HepG2 (cell line): ENCODE results near the gene PTCRA. TPM values are rescaled to one million over a fixed set of nuclear protein-coding genes. Genes with fewer than 3 reads are reported as not detected.

ENCODE experiments used
- ATAC-seq: fragments of 200-7000 bp; cut with Tn5 transposase; 3 replicates; pipeline ENCODE4 v1.9.1; 2020; ENCODE audit warnings: mild to moderate bottlenecking, moderate library complexity
- BruUV-seq: library from RNA; stranded (reverse); fragments of 400-500 nt; replicated peaks from 2 replicates; lab custom pipeline; 2021; lab: Mats Ljungman, UMichigan
- CTCF ChIA-PET: fragments of 300-600 bp; formaldehyde crosslinking; extraction: SDS; loops from one replicate; lab custom pipeline; 2021; ENCODE audit warnings: low total read pairs, inconsistent platforms, low intra/inter-chr PET ratio; lab: Yijun Ruan, JAX
- POLR2A ChIA-PET: fragments of 350-600 bp; sonication (Branson Sonifier 250); formaldehyde crosslinking; loops from one replicate; lab custom pipeline; 2020; ENCODE audit warnings: antibody characterized with exemption, inconsistent platforms; lab: Yijun Ruan, JAX
- DNase-seq: peaks from one replicate; pipeline ENCODE4 v3.0.0-alpha.2; 2015; ENCODE audit warnings: low spot score
- FAIRE-seq: peaks from 3 replicates; lab custom pipeline; 2011; peaks lifted over from hg19 to GRCh38; lab: Jason Lieb, UNC
- H2AFZ ChIP-seq: one replicate; pipeline ENCODE4 v1.6.1; 2011; ENCODE audit warnings: low read length, inconsistent platforms
- H3K27ac ChIP-seq: fragments of 300-600 bp; 3 replicates; pipeline ENCODE4 v1.8.0; 2011; ENCODE audit warnings: mixed run types, mild to moderate bottlenecking, mixed read lengths, low read length, inconsistent platforms; ENCODE audit not compliant: insufficient read depth; ENCODE audit errors: extremely low read length
- H3K27me3 ChIP-seq, 2 experiments: fragments of 200-600 bp in 1 of 2; 2 replicates in 1 of 2; 3 replicates in 1 of 2; pipeline versions ENCODE4 v1.6.0 to v1.8.0; 2011; ENCODE audit warnings: low read length in 2 of 2, mild to moderate bottlenecking in 2 of 2, moderate library complexity in 2 of 2, inconsistent platforms in 1 of 2; ENCODE audit not compliant: insufficient read depth in 2 of 2, control insufficient read depth in 1 of 2
- H3K36me3 ChIP-seq, 2 experiments: fragments of 200-600 bp in 1 of 2; replicated peaks in 1 of 2; 2 replicates in 1 of 2; 3 replicates in 1 of 2; pipeline versions ENCODE4 v1.5.1 to v1.8.0; 2011; ENCODE audit warnings: low read length in 2 of 2, inconsistent platforms in 1 of 2; ENCODE audit not compliant: insufficient read depth in 2 of 2, control insufficient read depth in 1 of 2
- H3K4me1 ChIP-seq: 2 replicates; pipeline ENCODE4 v1.5.1; 2012; ENCODE audit warnings: low read length, inconsistent platforms; ENCODE audit not compliant: insufficient read depth
- H3K4me2 ChIP-seq: 2 replicates; pipeline ENCODE4 v1.6.0; 2011; ENCODE audit warnings: low read depth, low read length, inconsistent platforms
- H3K4me3 ChIP-seq, 3 experiments: fragments of 200-600 bp in 1 of 3; sonication (generic), shearing (Covaris generic) in 1 of 3; replicated peaks in 1 of 3; 2 replicates each; pipeline ENCODE4 v1.5.1; 2011 to 2016; ENCODE audit warnings: low read length in 3 of 3, inconsistent platforms in 2 of 3, low read depth in 2 of 3, mild to moderate bottlenecking in 2 of 3, control low read depth in 1 of 3, mixed read lengths in 1 of 3; ENCODE audit not compliant: insufficient read depth in 1 of 3
- H3K79me2 ChIP-seq: one replicate; pipeline ENCODE4 v1.6.1; 2011; ENCODE audit warnings: low read length, inconsistent platforms; ENCODE audit not compliant: insufficient read depth
- H3K9ac ChIP-seq: 2 replicates; pipeline ENCODE4 v1.6.0; 2011; ENCODE audit warnings: mild to moderate bottlenecking, low read depth, low read length, inconsistent platforms; ENCODE audit not compliant: insufficient read depth
- H3K9me3 ChIP-seq: 2 replicates; pipeline ENCODE4 v1.5.1; 2012; ENCODE audit warnings: mild to moderate bottlenecking, low read length
- H4K20me1 ChIP-seq: 2 replicates; pipeline ENCODE4 v1.6.0; 2011; ENCODE audit warnings: inconsistent platforms, mild to moderate bottlenecking, low read length, moderate library complexity; ENCODE audit not compliant: insufficient read depth
- CC2D1A ChIP-seq: sonication (generic); formaldehyde crosslinking; IDR thresholded peaks from 2 replicates; pipeline ENCODE4 v1.8.1; 2023; ENCODE audit warnings: mild to moderate bottlenecking, missing genetic modification reagents
- GATAD1 ChIP-seq: IDR thresholded peaks from 2 replicates; pipeline ENCODE4 v1.6.1; 2016; ENCODE audit warnings: missing genetic modification reagents, missing compliant biosample characterization
- HNRNPUL1 ChIP-seq: fragments of 200-400 bp; formaldehyde crosslinking; IDR thresholded peaks from 2 replicates; pipeline ENCODE4 v1.6.1; 2017; ENCODE audit warnings: low read depth, mild to moderate bottlenecking, low read length, moderate library complexity
- MYPOP ChIP-seq: sonication (generic); formaldehyde crosslinking; IDR thresholded peaks from 2 replicates; pipeline ENCODE4 v1.8.1; 2023; ENCODE audit warnings: mild to moderate bottlenecking, moderate library complexity, missing genetic modification reagents
- NCOA1 ChIP-seq: sonication (generic); formaldehyde crosslinking; IDR thresholded peaks from 2 replicates; pipeline ENCODE4 v1.9.0; 2021; ENCODE audit warnings: missing genetic modification reagents
- SKI ChIP-seq: fragments of 450-650 bp; IDR thresholded peaks from one replicate; pipeline ENCODE4 v1.6.1; 2018; ENCODE audit warnings: mild to moderate bottlenecking; ENCODE audit not compliant: partially characterized antibody
- ZBTB7A ChIP-seq: sonication (generic); formaldehyde crosslinking; IDR thresholded peaks from 2 replicates; pipeline ENCODE4 v1.8.0; 2022; ENCODE audit warnings: mild to moderate bottlenecking, missing genetic modification reagents
- ZNF24 ChIP-seq: fragments of 450-650 bp; IDR thresholded peaks from 2 replicates; pipeline ENCODE4 v1.6.1; 2017; ENCODE audit warnings: antibody characterized with exemption, mild to moderate bottlenecking
- ZNF746 ChIP-seq: sonication (generic); formaldehyde crosslinking; IDR thresholded peaks from 2 replicates; pipeline ENCODE4 v1.8.0; 2022; ENCODE audit warnings: mild to moderate bottlenecking, missing genetic modification reagents
- in situ Hi-C: cut with HindIII; loops from 2 replicates; pipeline ENCODE4 v1.10.0; 2017; ENCODE audit warnings: low pct_unique_long_range_greater_than_20kb; ENCODE audit not compliant: extremely low pct_ligation_motif_present
- intact Hi-C: fragments of 100-400 bp; cut with micrococcal nuclease; formaldehyde crosslinking; loops from one replicate; pipeline ENCODE4 v1.10.0; 2022; ENCODE audit not compliant: unreplicated experiment
- polyA plus RNA-seq, 8 experiments: library from polyadenylated mRNA; depleted of rRNA in 3 of 8; stranded (reverse) in 7 of 8; unstranded in 1 of 8; fragments of >200 nt; fragmentation: Illumina TruSeq in 4 of 8; extraction: Trizol in 4 of 8; gene quantifications; 2 replicates each; pipeline versions ENCODE4 v1.2.1 to v1.2.3, GENCODE V29; 2011 to 2016; ENCODE audit warnings: low read depth in 4 of 8, missing spikeins in 1 of 8, mixed read lengths in 1 of 8; ENCODE audit not compliant: insufficient read depth in 1 of 8
- total RNA-seq, 5 experiments: library from RNA; depleted of rRNA; stranded (reverse); fragments of >200 nt; fragmentation: Illumina TruSeq; extraction: Trizol; gene quantifications; 2 replicates each; pipeline ENCODE4 v1.2.3, GENCODE V29; 2016; ENCODE audit warnings: low read depth in 1 of 5
- TF ChIP-seq, protein P1 (sequence below): sonication (generic); formaldehyde crosslinking; IDR thresholded peaks from 2 replicates; pipeline ENCODE4 v1.5.0; 2020; ENCODE audit warnings: missing genetic modification reagents, mild to moderate bottlenecking, borderline replicate concordance

Gene PTCRA
- total and polyA plus RNA-seq, 2 of the 13 experiments (the other 11 are each of a cell fraction or from before 2014, with no cell fraction given), result not detected

- DNase-seq, result no peak
- H3K27ac ChIP-seq, result no peak overlapping the region
- no TSS peak for BruUV-seq
- no peaks in the 10 kb centered on the region for H3K27me3 ChIP-seq
- H3K36me3 ChIP-seq, result no peaks in the 10 kb centered on the region
- no peak overlapping the region for H3K9ac ChIP-seq
- H3K9me3 ChIP-seq, result no peaks in the 10 kb centered on the region
- H3K4me2 ChIP-seq, result no peak overlapping the region
- peaks cover 2% of the 10 kb centered on the region for H3K4me1 ChIP-seq
- TF ChIP-seq ZNF746 (no peak), ZBTB7A (CRISPR knock-in tag) (no peak), NCOA1 (CRISPR knock-in tag) (no peak), MYPOP (CRISPR knock-in tag) (no peak), SKI (no peak), GATAD1 (no peak), CC2D1A (CRISPR knock-in tag) (no peak), ZNF24 (no peak), HNRNPUL1 (no peak)
- TF ChIP-seq, protein P1, sequence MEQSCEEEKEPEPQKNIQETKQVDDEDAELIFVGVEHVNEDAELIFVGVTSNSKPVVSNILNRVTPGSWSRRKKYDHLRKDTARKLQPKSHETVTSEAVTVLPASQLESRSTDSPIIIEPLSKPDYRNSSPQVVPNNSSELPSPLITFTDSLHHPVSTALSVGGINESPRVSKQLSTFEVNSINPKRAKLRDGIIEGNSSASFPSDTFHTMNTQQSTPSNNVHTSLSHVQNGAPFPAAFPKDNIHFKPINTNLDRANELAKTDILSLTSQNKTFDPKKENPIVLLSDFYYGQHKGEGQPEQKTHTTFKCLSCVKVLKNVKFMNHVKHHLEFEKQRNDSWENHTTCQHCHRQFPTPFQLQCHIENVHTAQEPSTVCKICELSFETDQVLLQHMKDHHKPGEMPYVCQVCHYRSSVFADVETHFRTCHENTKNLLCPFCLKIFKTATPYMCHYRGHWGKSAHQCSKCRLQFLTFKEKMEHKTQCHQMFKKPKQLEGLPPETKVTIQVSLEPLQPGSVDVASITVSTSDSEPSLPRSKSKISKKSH (CRISPR knock-in tag), result no peak
- H2AFZ ChIP-seq, result no peak overlapping the region
- no peak for ATAC-seq
- FAIRE-seq, result no peak
- H3K79me2 ChIP-seq, result no peaks in the 10 kb centered on the region
- intact Hi-C loops (no loop called here), in situ Hi-C loops (no loop called here)
- no peaks in the 10 kb centered on the region for H4K20me1 ChIP-seq
- H3K4me3 ChIP-seq, result no peak overlapping the region
- ChIA-PET POLR2A (no interaction called here), CTCF (no interaction called here)
Measured at GRCh38 chr6:42947950-42948349, 32.1 kb downstream of the PTCRA start.
